ENCODE results near the gene FAM118B.
"Not testable (repeated sequence)": the region's sequence is repeated elsewhere in the genome, so short reads cannot be mapped to it uniquely, and the experiment has no call there.

Gene FAM118B

DNA sequence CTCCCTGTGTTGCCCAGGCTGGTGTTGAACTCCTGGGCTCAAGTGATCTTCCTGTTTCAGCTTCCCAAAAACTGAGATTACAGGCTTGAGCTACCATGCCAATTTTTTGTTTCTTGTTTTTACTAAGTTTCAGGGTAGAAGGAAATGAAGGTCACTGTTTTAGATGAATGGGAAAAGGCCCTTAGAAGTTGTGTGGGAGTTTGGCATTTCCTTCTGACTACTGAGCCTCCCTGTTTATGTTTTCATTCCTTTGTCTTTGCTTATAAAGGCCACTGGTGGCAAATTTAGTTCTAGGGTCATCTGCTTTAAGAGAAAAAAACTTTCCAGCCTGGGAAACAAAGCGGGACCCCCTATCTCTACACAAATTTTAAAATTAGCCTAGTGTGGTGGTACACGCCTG, 35.1 kb downstream of the FAM118B start:
- DNase-seq (ENCODE audit: low read depth): no peak
- in situ Hi-C loops (cut with HindIII; ENCODE audit: low sequenced_read_pairs): no loop called here
- no peak overlapping the region for H3K4me3 ChIP-seq (ENCODE audit: low read depth, low read length)
- TF ChIP-seq, protein P1, sequence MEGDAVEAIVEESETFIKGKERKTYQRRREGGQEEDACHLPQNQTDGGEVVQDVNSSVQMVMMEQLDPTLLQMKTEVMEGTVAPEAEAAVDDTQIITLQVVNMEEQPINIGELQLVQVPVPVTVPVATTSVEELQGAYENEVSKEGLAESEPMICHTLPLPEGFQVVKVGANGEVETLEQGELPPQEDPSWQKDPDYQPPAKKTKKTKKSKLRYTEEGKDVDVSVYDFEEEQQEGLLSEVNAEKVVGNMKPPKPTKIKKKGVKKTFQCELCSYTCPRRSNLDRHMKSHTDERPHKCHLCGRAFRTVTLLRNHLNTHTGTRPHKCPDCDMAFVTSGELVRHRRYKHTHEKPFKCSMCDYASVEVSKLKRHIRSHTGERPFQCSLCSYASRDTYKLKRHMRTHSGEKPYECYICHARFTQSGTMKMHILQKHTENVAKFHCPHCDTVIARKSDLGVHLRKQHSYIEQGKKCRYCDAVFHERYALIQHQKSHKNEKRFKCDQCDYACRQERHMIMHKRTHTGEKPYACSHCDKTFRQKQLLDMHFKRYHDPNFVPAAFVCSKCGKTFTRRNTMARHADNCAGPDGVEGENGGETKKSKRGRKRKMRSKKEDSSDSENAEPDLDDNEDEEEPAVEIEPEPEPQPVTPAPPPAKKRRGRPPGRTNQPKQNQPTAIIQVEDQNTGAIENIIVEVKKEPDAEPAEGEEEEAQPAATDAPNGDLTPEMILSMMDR (IDR thresholded peaks at IDR 0.05; ENCODE audit: low read depth, low read length, missing control alignments): no peak

- in situ Hi-C loops (cut with HindIII; ENCODE audit: low sequenced_read_pairs): no loop called here
- DNase-seq (ENCODE audit: low read depth): no peak
- TF ChIP-seq, protein P1 (IDR thresholded peaks at IDR 0.05; ENCODE audit: low read depth, low read length, missing control alignments): no peak
- H3K4me3 ChIP-seq (ENCODE audit: low read depth, low read length): no peak overlapping the region
These were observed 41.7 kb downstream of the FAM118B start for GRCh38 chr11:126253265-126253664.

DNA sequence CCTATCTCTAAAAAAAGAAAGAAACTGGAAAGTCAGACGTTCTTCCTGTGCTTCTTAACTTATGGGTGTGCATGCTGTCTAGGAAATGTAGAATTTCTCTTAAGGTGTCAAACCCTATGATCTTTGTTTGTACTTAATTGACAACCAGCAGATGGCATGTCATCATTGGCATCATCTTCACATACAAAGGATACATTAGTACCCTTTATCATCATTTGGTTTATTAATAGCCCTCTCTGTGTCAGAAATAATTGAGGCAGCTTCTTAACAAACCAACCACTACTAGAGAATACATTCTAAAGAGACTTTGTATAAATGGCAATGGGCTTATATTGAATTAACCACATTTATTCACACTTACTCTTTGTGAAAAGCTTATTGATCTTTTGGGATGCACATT, 43.2 kb downstream of the FAM118B start:
- in situ Hi-C loops (cut with HindIII; ENCODE audit: low sequenced_read_pairs): no loop called here
- H3K4me3 ChIP-seq (ENCODE audit: low read depth, low read length): no peak overlapping the region
- no peak for DNase-seq (ENCODE audit: low read depth)
- TF ChIP-seq, protein P1 (IDR thresholded peaks at IDR 0.05; ENCODE audit: low read depth, low read length, missing control alignments): no peak

GRCh38 chr11:126255507-126255906, 43.9 kb downstream of the FAM118B start:
- in situ Hi-C loops (cut with HindIII; ENCODE audit: low sequenced_read_pairs); DNase-seq (ENCODE audit: low read depth): not testable (repeated sequence)

GRCh38 chr11:126256216-126256615, 44.6 kb downstream of the FAM118B start:
- no peak overlapping the region for H3K4me3 ChIP-seq (ENCODE audit: low read depth, low read length)
- no peak for DNase-seq (ENCODE audit: low read depth)
- TF ChIP-seq, protein P1 (IDR thresholded peaks at IDR 0.05; ENCODE audit: low read depth, low read length, missing control alignments): no peak
- in situ Hi-C loops (cut with HindIII; ENCODE audit: low sequenced_read_pairs): no loop called here

More at GRCh38 chr11:126255507-126255906, 43.9 kb downstream of the FAM118B start:
- H3K4me3 ChIP-seq (ENCODE audit: low read depth, low read length): not testable (repeated sequence)

- TF ChIP-seq, protein P1 (IDR thresholded peaks at IDR 0.05; ENCODE audit: low read depth, low read length, missing control alignments): no peak
- DNase-seq (ENCODE audit: low read depth): no peak
- H3K4me3 ChIP-seq (ENCODE audit: low read depth, low read length): no peak overlapping the region
- in situ Hi-C loops (cut with HindIII; ENCODE audit: low sequenced_read_pairs): no loop called here
These were observed 45.6 kb downstream of the FAM118B start for GRCh38 chr11:126257144-126257543.

DNA sequence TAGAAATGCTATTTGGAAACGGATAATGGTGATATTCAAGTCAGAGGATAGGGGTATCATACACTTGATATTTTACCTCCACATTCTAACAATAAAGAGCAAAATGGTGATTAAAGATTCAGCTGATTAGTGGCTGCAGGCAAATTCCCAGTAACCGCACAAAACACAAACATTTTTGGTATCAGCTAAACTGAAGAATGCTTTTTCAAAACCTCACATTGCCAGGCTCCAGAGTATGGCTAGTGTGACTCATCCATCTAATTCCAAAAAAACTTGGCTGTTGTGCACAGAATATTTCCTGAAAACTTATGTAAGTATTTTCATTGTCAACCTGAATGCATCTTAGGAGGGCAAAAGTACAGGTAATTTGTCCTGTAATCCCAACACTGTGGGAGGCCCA, 46.2 kb downstream of the FAM118B start:
- peak; percentile 71 for DNase-seq (ENCODE audit: low read depth)
- no peak overlapping the region for H3K4me3 ChIP-seq (ENCODE audit: low read depth, low read length)
- in situ Hi-C loops (cut with HindIII; ENCODE audit: low sequenced_read_pairs): no loop called here
- TF ChIP-seq, protein P1 (IDR thresholded peaks at IDR 0.05; ENCODE audit: low read depth, low read length, missing control alignments): no peak

Data from astrocyte of the cerebellum (primary cell).